A204.1 (cell line): ENCODE measurements around the gene PRPF18.

Experiments
- FAIRE-seq: peaks from 2 replicates; lab custom pipeline; 2012; peaks lifted over from hg19 to GRCh38; lab: Jason Lieb, UNC

PRPF18 gene

GRCh38 chr10:13608246-13608853 lies 21.6 kb downstream of the PRPF18 start:
- no peak for FAIRE-seq

GRCh38 chr10:13612654-13613373 lies 26.0 kb downstream of the PRPF18 start:
- FAIRE-seq: no peak

GRCh38 chr10:13613519-13613918 lies 26.8 kb downstream of the PRPF18 start:
- FAIRE-seq: no peak

- no peak for FAIRE-seq
These were observed 28.0 kb downstream of the PRPF18 start for GRCh38 chr10:13614530-13615332.

GRCh38 chr10:13615650-13616300 lies 29.0 kb downstream of the PRPF18 start:
- no peak for FAIRE-seq

- FAIRE-seq: no peak
These were observed 30.4 kb downstream of the PRPF18 start for GRCh38 chr10:13617116-13617515.

- FAIRE-seq: no peak
These were observed 35.2 kb downstream of the PRPF18 start for GRCh38 chr10:13621931-13622330.

- FAIRE-seq: no peak
These were observed 37.9 kb downstream of the PRPF18 start for GRCh38 chr10:13624630-13625029.

- FAIRE-seq: no peak
These were observed 40.9 kb downstream of the PRPF18 start for GRCh38 chr10:13627459-13628310.

- no peak for FAIRE-seq
These were observed 41.9 kb downstream of the PRPF18 start for GRCh38 chr10:13628661-13629060.

- FAIRE-seq: no peak
These were observed 42.4 kb downstream of the PRPF18 start for GRCh38 chr10:13629116-13629515.

GRCh38 chr10:13630231-13630630 lies 43.5 kb downstream of the PRPF18 start:
- no peak for FAIRE-seq

GRCh38 chr10:13631594-13631993 lies 44.8 kb downstream of the PRPF18 start:
- no peak for FAIRE-seq

GRCh38 chr10:13632440-13632839 lies 45.7 kb downstream of the PRPF18 start:
- FAIRE-seq: no peak

- FAIRE-seq: no peak
These were observed 46.2 kb downstream of the PRPF18 start for GRCh38 chr10:13632884-13633440.

- no peak for FAIRE-seq
These were observed 46.9 kb downstream of the PRPF18 start for GRCh38 chr10:13633689-13634088.

- no peak for FAIRE-seq
These were observed 47.4 kb downstream of the PRPF18 start for GRCh38 chr10:13634207-13634606.

- FAIRE-seq: no peak
These were observed 50.0 kb downstream of the PRPF18 start for GRCh38 chr10:13636776-13637175.

GRCh38 chr10:13637303-13637856 lies 50.6 kb downstream of the PRPF18 start:
- no peak for FAIRE-seq

GRCh38 chr10:13637894-13638293 lies 51.1 kb downstream of the PRPF18 start:
- no peak for FAIRE-seq

- no peak for FAIRE-seq
These were observed 55.5 kb downstream of the PRPF18 start for GRCh38 chr10:13642293-13642692.
